NCI-H226 (cell line): ENCODE measurements around the gene USP14.

Source experiments
- DNase-seq: peaks from one replicate; pipeline ENCODE4 v3.0.0-alpha.2; 2015

Gene USP14

GRCh38 chr18:231563-231962 is 73.2 kb downstream of the USP14 start:
- no peak for DNase-seq

- peak; percentile 9 for DNase-seq
These were observed 81.8 kb downstream of the USP14 start for GRCh38 chr18:240175-240574.

DNA sequence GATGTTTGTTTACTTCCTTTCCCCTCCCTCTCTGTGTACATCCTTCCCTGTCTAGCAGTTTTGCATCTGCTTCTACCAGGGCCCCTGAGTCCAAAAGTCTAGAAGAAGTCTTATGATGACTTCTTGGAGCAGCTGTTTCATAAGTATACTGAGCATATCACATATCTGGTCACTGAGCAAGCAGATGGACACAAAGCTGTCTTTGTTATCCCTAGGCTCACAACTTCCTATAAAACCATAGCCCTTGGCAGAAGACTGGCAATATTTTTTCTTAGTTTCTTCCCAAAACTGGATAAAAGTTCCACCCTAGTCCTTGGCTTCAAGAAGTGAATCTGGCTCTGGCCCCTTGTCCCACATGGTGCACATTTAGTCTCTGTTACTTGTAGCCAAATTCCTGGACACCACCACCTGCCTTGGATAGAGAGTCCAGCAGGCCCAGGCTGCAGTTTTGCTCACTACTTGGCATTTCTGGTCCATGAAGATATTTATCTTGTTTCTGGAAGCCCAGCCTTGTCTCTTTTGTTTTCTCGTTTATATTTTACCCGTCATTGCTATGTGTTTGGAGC is 87.0 kb downstream of the USP14 start:
- DNase-seq: no peak

- DNase-seq: no peak
These were observed 89.7 kb downstream of the USP14 start for GRCh38 chr18:248053-248452.

DNA sequence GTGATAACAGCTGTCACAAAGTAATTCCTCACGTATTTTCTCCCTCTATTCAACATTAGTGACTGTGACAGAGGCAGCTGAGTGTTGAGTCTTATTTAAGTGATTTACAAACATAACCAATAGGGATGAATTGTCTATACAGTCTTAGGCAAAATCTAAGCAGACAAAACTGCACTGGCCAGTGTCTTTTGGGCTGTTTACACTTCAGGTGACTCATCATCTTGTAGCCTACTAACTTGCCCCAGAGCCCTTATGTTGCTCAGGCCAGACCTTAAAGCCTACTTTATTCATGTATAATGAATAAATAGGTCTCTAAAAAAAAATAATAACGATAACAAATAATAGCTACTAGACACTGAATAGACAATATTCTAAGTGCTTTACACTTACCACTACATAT is 92.3 kb downstream of the USP14 start:
- no peak for DNase-seq

DNA sequence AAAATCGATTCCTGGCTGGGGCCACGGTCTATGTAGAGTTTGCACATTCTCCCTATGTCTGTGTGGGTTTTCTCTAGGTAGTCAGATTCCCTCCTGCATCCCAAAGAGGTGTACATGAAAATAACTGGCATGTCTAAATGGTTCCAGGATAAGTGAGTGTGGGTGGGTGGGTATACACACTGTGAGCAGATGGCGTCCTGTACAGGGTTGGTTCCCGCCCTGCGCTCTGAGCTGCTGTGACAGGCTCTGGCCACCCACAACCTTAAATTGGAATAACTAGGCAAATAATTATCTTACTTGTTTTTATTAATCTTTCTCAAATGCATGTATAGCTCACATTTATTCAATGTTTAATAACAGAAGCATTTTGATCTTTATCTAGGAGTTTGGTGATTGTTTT is 93.2 kb downstream of the USP14 start:
- no peak for DNase-seq

DNA sequence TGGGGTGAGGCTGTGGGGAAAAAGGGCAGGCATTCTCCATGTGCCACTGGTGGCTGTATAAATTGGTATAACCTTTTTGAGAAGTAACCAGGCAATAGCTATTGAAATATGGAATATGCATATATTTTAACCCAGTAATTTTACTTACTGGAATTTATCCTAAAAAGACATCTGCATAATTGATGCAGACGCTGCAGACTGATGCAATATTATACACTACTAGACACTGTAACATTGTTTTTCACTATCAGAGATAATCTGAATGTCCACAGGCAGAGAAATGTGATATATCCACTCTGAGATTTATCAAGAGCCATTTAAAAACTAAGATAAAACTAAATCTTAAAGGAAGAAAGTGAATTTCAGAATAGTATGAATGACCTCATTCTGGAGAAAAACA is 94.8 kb downstream of the USP14 start:
- no peak for DNase-seq

DNA sequence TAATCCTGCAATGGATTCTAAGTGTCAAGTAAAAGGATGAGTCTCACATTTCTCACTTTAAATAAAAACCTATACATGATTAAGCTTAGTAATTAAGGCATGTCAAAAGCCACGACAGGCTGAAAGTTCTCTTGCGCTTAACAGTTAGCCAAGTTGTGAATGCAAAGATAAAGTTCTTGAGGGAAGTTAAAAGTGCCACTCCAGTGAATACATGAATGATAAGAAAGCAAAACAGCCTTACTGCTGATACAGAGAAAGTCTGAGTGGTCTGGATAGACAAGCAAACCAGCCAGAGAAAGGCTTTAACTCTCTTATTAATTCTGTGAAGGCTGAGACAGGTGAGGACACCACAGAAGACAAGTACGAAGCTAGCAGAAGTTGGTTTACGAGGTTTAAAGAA is 96.8 kb downstream of the USP14 start:
- DNase-seq: no peak

DNA sequence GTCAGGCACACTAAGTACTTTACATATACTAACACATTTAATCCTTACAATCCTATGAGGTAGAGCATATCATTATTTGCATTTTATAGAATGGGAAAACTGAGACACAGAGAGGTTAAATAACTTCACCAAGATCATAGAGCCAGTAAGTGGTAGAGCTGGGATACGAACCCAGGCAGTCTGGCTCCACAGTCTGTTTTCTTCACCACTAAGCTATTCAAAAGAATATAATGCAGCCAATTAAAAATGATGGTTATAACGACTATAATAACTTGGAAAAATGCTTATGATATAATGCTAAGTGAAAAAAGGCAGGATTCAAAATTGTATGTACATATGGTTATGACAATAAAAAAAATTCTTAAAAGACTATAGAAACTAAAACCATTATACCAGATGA is 102.2 kb downstream of the USP14 start:
- DNase-seq: no peak

GRCh38 chr18:261398-262073 is 103.2 kb downstream of the USP14 start:
- DNase-seq: no peak
